ENCODE data around the gene FRMD7. TPM values are rescaled to one million over a fixed set of nuclear protein-coding genes. Genes with fewer than 3 reads are reported as not detected.

The FRMD7 gene
- total RNA-seq, 1 experiment from 2014 or later, result not detected

GRCh38 chrX:132037479-132037993 lies 90.3 kb downstream of the FRMD7 start:
- DNase-seq (ENCODE audit: extremely low read depth, low read depth), result no peak

- no peak for DNase-seq (ENCODE audit: extremely low read depth, low read depth)
Observed at GRCh38 chrX:132034648-132035047, 93.2 kb downstream of the FRMD7 start.

- no peak for DNase-seq (ENCODE audit: extremely low read depth, low read depth)
Observed at GRCh38 chrX:132033166-132033565, 94.7 kb downstream of the FRMD7 start.

GRCh38 chrX:132031867-132032266 lies 96.0 kb downstream of the FRMD7 start:
- no peak for DNase-seq (ENCODE audit: extremely low read depth, low read depth)

GRCh38 chrX:132030264-132030663 lies 97.6 kb downstream of the FRMD7 start:
- no peak for DNase-seq (ENCODE audit: extremely low read depth, low read depth)

Other genes with a start within 250 kb of the FRMD7 start
- 70.5 and 71.2 TPM in 2 replicates for gene STK26, start 104.7 kb downstream of the FRMD7 start, total RNA-seq (2014; rRNA removed; shearing (Covaris generic))
- 26.4 and 31.2 TPM in 2 replicates for gene RAP2C, start 91.4 kb upstream of the FRMD7 start, total RNA-seq (2014; rRNA removed; shearing (Covaris generic))